H4 (cell line): ENCODE data around the gene REXO1. TPM values are rescaled to one million over a fixed set of nuclear protein-coding genes. Genes with fewer than 3 reads are reported as not detected.
A peak's percentile ranks its signal among the peaks of the same experiment; 100 is the strongest.
"Not testable (repeated sequence)": the region's sequence is repeated elsewhere in the genome, so short reads cannot be mapped to it uniquely, and the experiment has no call there.

ENCODE experiments used
- DNase-seq: peaks from one replicate; pipeline ENCODE4 v3.0.0-alpha.2; 2015; ENCODE audit warnings: low spot score
- total RNA-seq: library from RNA; depleted of rRNA; stranded (reverse); fragments of >200 nt; shearing (Covaris generic); gene quantifications from 2 replicates; pipeline ENCODE4 v1.2.3, GENCODE V29; 2014

Gene REXO1
- total RNA-seq, 1 experiment from 2014 or later = 4.2 TPM

- DNase-seq = no peak
These were observed 34.8 kb downstream of the REXO1 start for GRCh38 chr19:1813192-1814182.

- peak; percentile 97 for DNase-seq
These were observed 35.7 kb downstream of the REXO1 start for GRCh38 chr19:1812426-1813191.

- DNase-seq = no peak
These were observed 36.3 kb downstream of the REXO1 start, which contains the start of gene ATP8B3 for GRCh38 chr19:1811942-1812425. TSS of gene ATP8B3 (minus strand) at chr19:1812276. CDS start at chr19:1811736, 540 bp downstream.

- DNase-seq = peak; percentile 89
These were observed 36.8 kb downstream of the REXO1 start for GRCh38 chr19:1811472-1811894.

- no peak for DNase-seq
These were observed 37.7 kb downstream of the REXO1 start for GRCh38 chr19:1810439-1811160.

GRCh38 chr19:1809678-1810077, 38.6 kb downstream of the REXO1 start:
- no peak for DNase-seq

GRCh38 chr19:1808395-1808731, 39.9 kb downstream of the REXO1 start:
- no peak for DNase-seq

- no peak for DNase-seq
These were observed 40.4 kb downstream of the REXO1 start for GRCh38 chr19:1807695-1808394.

GRCh38 chr19:1807030-1807694, 41.1 kb downstream of the REXO1 start:
- DNase-seq = no peak

GRCh38 chr19:1806184-1807029, 41.9 kb downstream of the REXO1 start:
- DNase-seq = no peak

- no peak for DNase-seq
These were observed 42.7 kb downstream of the REXO1 start for GRCh38 chr19:1805401-1806183.

- DNase-seq = no peak
These were observed 43.4 kb downstream of the REXO1 start for GRCh38 chr19:1804858-1805257.

GRCh38 chr19:1799695-1800342, 48.5 kb downstream of the REXO1 start:
- DNase-seq = no peak

- not testable (repeated sequence) for DNase-seq
These were observed 51.0 kb downstream of the REXO1 start for GRCh38 chr19:1797313-1797712.

- no peak for DNase-seq
These were observed 51.7 kb downstream of the REXO1 start for GRCh38 chr19:1796395-1797142.

GRCh38 chr19:1794424-1795172, 53.7 kb downstream of the REXO1 start:
- DNase-seq = no peak

- DNase-seq = no peak
These were observed 56.4 kb downstream of the REXO1 start for GRCh38 chr19:1791879-1792278.
